Fibroblast of skin of left quadriceps (primary cell): ENCODE results near the gene GLS.
"Not testable (repeated sequence)": the region's sequence is repeated elsewhere in the genome, so short reads cannot be mapped to it uniquely, and the experiment has no call there.

Source experiments
- DNase-seq, 2 experiments: peaks; one replicate each; pipeline ENCODE4 v3.0.0-alpha.2; 2013; ENCODE audit warnings: low read depth in 2 of 2

The GLS gene

GRCh38 chr2:190882856-190883582 is 2.4 kb downstream of the GLS start:
- DNase-seq: no peak

- DNase-seq: not testable (repeated sequence)
Measured at GRCh38 chr2:190885844-190886243, 5.2 kb downstream of the GLS start.

GRCh38 chr2:190887089-190887488 is 6.5 kb downstream of the GLS start:
- no peak for DNase-seq

- no peak for DNase-seq
Measured at GRCh38 chr2:190888449-190888848, 7.8 kb downstream of the GLS start.

- DNase-seq: no peak
Measured at GRCh38 chr2:190889175-190889943, 8.7 kb downstream of the GLS start.

- no peak for DNase-seq
Measured at GRCh38 chr2:190891372-190891771, 10.8 kb downstream of the GLS start.

- DNase-seq: no peak
Measured at GRCh38 chr2:190891889-190892288, 11.3 kb downstream of the GLS start.

GRCh38 chr2:190893157-190893556 is 12.5 kb downstream of the GLS start:
- DNase-seq: no peak

GRCh38 chr2:190896477-190896876 is 15.9 kb downstream of the GLS start:
- DNase-seq: no peak

GRCh38 chr2:190903693-190904450 is 23.3 kb downstream of the GLS start:
- DNase-seq: no peak

GRCh38 chr2:190904640-190905261 is 24.1 kb downstream of the GLS start:
- peak; percentile 61 to 65 for DNase-seq

- DNase-seq: no peak
Measured at GRCh38 chr2:190908532-190908931, 27.9 kb downstream of the GLS start.

- DNase-seq: no peak
Measured at GRCh38 chr2:190909680-190910079, 29.1 kb downstream of the GLS start.

GRCh38 chr2:190910341-190911136 is 29.9 kb downstream of the GLS start:
- DNase-seq: peak; percentile 30 to 36

- DNase-seq: peak; percentile 30 to 36
Measured at GRCh38 chr2:190911813-190912212, 31.2 kb downstream of the GLS start.

- peak; percentile 14 to 19 for DNase-seq
Measured at GRCh38 chr2:190912726-190913125, 32.1 kb downstream of the GLS start.

- DNase-seq: no peak
Measured at GRCh38 chr2:190913725-190914124, 33.1 kb downstream of the GLS start.

GRCh38 chr2:190916829-190917228 is 36.2 kb downstream of the GLS start:
- no peak for DNase-seq

- DNase-seq: no peak
Measured at GRCh38 chr2:190920085-190920484, 39.5 kb downstream of the GLS start.

GRCh38 chr2:190922376-190922775 is 41.8 kb downstream of the GLS start:
- no peak for DNase-seq

- no peak for DNase-seq
Measured at GRCh38 chr2:190927301-190927700, 46.7 kb downstream of the GLS start.
